Epithelial cell of proximal tubule (primary cell): ENCODE results near the gene PSKH1. TPM values are rescaled to one million over a fixed set of nuclear protein-coding genes. Genes with fewer than 3 reads are reported as not detected.

Experiments
- DNase-seq: peaks from one replicate; pipeline ENCODE4 v3.0.0-alpha.2; 2011; ENCODE audit warnings: low read depth
- H3K4me3 ChIP-seq: 2 replicates; pipeline ENCODE4 v1.5.1; 2011; ENCODE audit warnings: low read depth, mild to moderate bottlenecking, low read length
- CTCF ChIP-seq: conservative IDR thresholded peaks from 2 replicates; pipeline ENCODE4 v1.5.1; 2012; ENCODE audit warnings: low read depth, mild to moderate bottlenecking, low read length
- total RNA-seq: library from RNA; depleted of rRNA; stranded (reverse); fragments of >200 nt; gene quantifications from 2 replicates; pipeline ENCODE4 v1.2.3, GENCODE V29; 2015

Gene PSKH1
- total RNA-seq, 1 donor from 2014 or later = 6.7 TPM

GRCh38 chr16:67950335-67950843 is 57.3 kb downstream of the PSKH1 start:
- H3K4me3 ChIP-seq = no peak overlapping the region
- DNase-seq = no peak
- no peak for TF ChIP-seq CTCF

- TF ChIP-seq CTCF = no peak
- no peak for DNase-seq
- no peak overlapping the region for H3K4me3 ChIP-seq
These were observed 58.4 kb downstream of the PSKH1 start for GRCh38 chr16:67951485-67951884.

- H3K4me3 ChIP-seq = no peak overlapping the region
- DNase-seq = no peak
- no peak for TF ChIP-seq CTCF
These were observed 60.8 kb downstream of the PSKH1 start for GRCh38 chr16:67953641-67954375.

- TF ChIP-seq CTCF = no peak
- DNase-seq = no peak
- H3K4me3 ChIP-seq = no peak overlapping the region
These were observed 61.6 kb downstream of the PSKH1 start for GRCh38 chr16:67954421-67955196.

- no peak for DNase-seq
- no peak overlapping the region for H3K4me3 ChIP-seq
- no peak for TF ChIP-seq CTCF
These were observed 64.6 kb downstream of the PSKH1 start for GRCh38 chr16:67957622-67958021.

- no peak for DNase-seq
- no peak for TF ChIP-seq CTCF
These were observed 66.7 kb downstream of the PSKH1 start for GRCh38 chr16:67959536-67960329.

More at GRCh38 chr16:67959536-67960329, 66.7 kb downstream of the PSKH1 start:
- no peak overlapping the region for H3K4me3 ChIP-seq
